CD4-positive, alpha-beta T cell treated with Interferon alpha-2 for 1 hour (primary cell): Measurements from ENCODE around the gene RUNX1.

Experiments used
- DNase-seq, 2 donors: peaks; one replicate each; pipeline ENCODE4 v3.0.0-alpha.2; 2020 to 2022

Gene RUNX1

DNA sequence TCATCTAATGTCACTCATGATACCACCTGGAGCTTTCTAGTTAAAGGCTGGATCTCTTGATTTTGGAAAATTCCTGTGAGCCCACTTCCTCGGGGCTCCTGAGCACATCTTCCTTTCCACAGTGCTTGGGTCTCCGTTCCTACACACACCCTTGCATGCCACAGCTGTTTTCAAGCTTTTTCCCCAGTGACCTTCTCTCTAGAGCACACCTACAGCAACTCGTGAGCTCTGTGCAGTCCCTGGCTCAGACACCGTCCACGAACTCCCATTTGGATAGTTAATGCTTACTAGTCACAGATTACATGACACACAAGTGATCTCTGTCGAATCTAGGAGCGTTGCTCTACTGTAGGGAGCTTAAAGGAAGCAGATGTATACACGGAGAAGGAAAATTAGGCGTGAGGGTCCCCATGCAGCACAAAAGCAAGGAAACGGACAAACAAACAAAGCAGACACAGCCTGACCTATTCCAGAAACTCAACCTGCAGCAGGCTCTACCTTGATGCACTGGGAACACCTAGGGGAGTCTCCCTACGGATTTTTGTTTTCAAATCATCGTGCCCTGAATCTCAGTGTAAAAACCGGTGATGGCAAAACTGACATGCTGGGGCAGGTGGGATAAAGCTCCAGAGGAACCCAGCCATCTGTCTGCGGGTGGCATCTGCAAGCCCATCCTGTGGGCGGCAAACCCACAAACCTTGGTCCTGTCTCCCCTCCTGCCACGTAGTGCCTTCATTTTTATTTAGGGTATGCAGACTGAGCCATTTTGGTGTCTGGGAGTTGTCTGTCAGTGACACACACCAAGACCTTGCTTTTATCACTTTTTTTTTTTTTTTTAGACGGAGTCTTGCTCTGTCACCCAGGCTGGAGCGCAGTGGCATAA, 177.8 kb downstream of the RUNX1 start:
- no peak for DNase-seq

DNA sequence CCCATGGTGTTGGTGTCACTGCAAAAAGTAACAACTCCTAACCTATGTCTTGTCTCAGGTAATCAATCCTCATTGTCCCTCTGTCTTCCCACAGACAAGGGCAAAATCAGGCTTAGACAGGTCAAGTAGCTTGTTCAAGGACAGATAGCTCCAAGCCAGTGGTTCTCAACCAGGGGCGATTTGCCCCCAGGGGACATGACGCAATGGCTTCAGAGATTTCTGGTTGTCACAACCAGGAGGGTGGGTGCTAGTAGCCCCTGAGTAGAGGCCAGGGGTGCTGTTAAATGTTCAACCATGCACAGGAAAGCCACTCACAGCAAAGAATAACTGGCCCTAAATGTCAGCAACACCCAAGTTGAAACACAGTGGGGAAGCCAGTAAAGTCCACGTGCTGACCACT, 178.9 kb downstream of the RUNX1 start:
- no peak for DNase-seq

DNA sequence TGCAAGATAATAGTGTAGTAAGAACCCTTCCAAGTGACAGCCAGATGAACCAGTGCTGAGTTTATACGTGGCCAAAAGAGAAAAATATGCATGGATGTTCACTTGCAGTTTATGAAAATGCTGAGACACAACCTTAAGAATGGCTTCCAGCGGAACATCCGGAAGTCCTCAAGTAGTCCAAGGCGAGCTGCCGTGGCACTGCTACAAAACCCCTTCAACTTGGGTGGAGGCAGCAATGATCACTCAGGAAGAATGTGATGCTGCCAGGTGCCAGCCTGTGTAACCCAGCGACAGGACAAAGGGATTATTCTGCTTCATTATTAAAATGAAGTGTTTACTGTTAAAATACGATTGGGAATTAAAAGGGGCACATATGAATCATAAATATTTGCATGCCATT, 179.6 kb downstream of the RUNX1 start:
- no peak for DNase-seq

DNA sequence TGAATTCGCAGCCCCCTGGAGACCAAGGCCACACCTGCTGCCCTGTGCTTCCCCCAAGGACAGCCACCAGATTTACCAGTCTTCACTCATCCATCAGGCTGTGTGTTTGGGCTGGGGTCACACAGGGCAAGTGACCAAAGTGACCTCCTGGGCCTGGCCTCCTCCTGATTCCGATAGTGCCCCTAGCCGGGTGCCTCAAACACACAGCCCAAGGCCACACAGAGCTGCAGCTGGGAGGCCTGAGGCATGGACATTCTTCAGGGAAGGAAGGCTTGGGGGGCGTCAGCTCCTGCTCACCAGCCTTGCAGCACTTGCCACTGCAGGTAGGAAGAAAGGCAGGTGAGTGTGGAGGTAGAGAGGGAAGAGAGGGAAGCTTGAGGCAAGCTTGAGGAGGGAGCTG, 181.3 kb downstream of the RUNX1 start:
- DNase-seq, result no peak

DNA sequence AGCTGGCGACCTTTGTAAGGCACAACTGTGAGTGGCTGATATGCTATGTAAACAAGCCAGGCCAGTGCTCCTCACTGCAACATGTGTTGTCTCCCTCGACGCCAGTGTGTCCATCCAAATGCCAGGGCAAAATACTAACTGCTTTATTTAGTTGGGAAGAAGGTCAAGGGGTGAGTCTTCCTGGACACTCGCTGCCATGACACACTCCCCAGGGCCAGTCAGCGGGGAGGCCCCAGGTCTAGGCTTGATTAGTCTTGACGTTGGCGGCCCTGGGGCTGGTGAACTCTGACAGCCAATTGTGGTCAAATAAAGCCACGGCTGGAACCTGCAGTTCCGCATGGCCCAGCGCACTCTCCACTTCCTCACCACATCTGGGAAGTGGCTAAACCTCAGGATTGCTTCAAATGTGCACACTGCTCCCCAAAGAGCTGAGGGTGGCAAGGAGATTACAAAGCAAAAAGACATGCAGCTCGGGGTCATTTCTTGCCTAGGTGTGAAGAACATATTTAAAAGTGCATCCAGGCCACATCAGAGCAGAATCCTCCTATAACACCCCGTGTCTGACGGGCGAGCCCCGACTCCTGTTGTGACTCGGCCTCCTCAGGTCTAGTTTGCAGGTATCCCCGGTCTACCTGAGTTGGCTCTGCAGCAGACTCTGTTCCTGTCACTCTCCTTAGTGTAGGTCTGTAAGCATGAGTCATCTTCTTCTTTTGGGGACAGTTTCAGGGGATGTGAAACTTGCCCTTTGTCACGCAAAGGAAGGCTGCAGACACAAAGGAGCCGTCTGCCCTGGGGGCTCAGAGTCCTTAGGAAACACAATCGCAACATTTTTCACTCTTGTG, 183.5 kb downstream of the RUNX1 start:
- peak; percentile 18 to 62 for DNase-seq

DNA sequence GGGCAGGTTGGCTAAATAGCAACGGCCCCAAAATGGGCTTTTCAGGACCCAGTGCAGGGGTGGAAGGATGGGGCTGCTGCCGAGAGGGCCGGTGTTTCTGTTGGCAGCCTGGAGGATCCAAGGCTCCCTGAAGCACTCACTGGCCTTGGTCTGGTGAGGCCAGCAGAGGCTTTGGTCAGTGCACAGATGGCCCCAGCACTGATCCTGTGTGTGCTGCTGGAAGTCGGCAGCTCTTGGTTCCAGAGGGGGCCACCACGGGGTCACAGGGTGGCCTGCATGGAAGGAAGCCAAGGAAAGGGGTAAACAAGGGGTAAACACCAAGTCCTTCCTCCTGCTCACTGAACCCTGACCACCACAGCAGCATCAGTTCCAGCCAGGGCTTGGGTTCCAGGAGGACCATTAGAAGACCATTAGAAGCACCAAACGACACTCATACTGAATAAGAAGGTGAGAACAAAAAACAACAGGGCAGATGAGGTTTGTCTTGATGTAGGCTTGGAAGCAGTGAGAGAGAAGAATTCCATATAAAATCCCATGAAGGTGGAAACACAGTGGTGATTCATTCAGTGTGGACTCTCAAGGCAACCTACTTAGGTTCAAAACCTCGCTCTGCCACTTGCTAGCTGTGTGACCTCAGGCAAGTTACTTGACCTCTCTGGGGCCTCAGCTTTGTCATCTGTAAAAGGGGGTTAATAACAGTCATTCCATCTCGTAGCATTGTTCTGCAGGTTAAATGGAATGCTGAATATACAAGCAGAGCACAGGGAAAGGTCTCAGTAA, 184.5 kb downstream of the RUNX1 start:
- no peak for DNase-seq

DNA sequence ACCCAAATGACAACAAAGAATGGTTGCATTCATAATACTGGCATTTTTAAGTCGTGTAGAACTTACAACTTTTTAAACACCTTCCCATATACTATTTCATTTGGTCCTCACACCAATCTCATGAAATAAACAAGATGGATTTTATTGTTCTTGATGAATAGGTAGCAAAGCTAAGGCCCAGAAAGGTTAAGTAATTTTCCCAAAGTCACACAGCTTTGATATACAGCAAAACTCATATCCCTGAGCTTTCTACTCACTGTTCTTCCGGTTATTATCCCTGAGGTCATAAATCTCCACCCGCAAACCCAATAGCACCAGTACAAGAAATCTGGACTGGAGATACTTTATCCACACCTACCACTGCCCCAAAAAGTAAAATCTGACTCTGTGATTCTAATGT, 186.2 kb downstream of the RUNX1 start:
- no peak for DNase-seq

DNA sequence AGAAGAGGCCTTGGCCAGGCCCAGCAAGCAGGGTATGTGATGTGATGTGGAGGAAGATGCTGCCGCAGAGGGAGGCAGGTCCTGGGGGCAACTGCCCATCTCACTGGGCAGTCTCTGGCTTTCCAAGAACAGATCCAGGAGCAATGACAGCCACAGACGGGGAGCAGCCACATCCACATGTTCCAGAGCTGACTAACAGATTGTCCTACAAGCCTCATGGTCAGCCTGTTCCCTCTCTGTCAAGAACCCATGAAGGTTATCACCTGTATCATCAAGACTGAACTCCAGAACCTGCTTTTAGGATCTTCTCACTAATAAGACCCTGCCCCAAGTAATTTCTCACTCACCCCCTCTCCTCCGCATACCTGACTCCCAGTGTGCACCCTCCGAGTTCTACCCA, 187.8 kb downstream of the RUNX1 start:
- DNase-seq, result no peak

DNA sequence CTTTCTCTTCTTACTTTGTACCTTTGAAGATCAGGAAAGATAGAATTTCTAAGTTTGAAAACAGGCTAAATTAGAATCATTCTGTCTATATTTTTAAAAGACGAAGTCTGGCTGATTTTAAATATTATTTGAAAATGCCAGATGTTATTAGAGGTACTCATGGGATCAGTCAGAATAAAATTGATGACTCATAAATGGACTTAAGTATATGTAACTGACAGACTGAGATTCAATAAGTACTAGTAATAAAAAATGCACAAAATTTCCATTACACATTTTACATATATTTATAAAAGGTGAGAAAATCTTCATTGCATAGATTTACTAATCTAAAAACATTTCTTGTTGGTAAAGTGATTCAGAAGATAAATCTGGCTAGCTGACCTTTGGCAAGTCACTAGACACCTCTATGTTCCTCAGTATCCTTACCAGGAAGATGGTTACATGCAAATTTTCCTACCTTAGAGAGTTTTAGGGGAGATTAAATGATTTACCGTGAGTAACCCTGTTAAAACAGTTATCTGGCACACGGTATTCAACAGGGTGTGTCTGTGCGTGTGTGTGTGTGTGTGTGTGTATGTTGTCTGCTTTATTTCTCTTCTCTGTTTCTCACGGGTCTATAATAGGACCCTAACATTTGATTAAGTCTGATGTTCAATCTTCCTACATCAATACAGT, 189.0 kb downstream of the RUNX1 start:
- DNase-seq, result no peak

DNA sequence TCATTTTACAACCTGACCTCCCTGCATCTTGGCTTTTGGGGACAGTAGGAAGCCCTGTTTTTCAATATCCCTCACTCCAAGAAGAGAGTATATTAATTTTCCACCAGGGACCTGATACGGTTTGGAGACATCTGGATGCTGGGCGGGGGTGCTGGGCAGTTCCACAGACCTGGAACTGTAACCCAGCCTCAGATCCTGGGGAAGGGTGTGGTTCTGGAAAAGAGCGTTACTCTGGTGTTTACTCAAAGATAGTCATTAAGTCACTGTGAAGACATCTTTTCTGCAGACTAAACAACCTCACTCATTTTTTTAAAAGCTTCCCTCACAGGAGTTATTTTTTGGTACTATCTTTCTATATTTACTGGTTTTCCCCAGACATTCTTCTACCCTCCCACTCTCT, 190.5 kb downstream of the RUNX1 start:
- DNase-seq, result no peak

DNA sequence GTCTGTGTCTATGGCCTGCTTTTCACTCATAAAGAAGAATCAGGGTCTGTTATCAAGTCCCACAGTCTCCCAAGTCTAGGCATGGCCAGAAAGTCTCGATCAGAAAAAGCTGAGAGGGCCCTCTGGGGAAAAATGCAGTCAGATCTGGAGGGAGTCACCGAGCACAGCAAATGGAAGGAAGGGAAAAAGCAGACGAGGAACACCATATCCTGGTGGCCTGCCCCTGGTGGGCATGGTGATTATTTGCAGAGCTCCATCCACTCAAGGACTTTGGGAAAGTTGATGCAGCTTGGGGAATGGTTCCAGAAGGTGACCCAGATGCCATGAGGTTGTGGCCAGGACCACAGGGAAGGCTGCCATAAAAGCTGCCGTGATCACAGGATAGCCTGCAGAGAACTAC, 191.2 kb downstream of the RUNX1 start:
- no peak for DNase-seq

DNA sequence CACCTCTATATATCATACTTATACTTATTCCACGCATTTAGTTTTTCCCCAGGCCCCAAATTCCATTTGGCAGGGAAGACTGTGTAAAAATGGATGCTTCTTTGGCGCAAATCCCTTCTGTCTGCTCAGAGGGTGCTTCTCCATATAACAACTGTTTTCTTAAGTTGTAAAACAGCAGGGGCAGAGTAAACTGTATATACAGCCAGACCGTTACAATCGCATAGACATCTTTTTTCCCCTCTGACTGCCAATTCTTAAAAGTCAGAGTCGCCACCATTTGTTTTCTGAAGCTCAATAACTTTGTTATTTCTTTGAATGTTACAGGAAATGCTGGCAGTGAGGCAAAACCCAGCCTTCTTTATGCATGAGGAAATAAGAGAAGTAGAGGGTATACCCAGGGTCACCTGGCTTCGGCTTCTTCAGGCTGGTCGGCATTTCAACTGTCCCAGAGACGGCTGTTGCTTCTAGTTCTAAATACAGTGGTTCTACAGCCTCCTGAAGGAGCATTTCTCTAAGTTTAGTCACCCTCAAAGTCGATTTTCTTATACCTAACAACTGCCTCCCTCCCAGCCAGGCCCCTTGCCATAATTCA, 191.9 kb downstream of the RUNX1 start:
- DNase-seq, result no peak

DNA sequence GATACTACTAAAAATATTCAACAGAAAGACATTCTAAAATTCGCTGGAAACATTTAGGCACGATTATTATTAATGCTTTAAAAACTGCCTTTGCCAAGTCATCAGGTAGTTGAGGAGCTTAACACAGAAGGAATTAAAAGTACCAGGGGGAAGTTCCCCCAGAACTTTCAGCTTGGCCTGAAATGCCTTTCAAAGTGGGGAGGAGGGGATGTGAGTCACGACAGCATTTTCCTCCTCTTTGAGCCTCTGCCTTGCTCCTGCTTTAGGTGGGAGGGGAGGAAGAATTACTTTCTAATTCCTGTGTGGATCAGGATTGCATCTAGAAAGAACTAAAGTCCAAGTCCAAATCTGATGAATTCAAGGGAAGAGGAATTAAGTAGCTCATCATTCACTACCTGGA, 196.7 kb downstream of the RUNX1 start:
- no peak for DNase-seq

DNA sequence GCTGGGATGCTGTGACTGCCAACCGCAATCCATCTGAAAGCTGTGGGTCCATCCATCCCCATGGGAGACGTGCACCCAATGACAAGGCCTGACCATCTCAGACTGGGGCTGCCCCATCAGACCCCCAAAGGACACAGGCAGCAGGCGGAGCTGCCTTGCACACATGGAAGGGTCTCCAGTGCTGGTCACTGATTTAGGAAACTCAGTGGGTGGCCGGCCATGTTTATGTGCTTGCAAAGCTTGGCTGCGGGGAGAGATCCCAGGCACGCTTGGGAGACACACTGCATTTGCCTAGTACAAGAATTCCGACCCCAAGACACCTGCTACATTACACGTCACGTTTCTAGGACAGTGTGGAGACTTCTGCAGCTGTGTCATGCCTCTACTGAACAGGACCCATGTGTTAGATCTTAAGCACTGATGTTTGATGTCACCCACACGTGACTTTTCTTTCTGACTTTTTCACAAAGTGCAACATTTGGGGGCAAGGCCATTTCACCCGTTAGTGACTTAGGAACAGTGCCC, 198.9 kb downstream of the RUNX1 start:
- no peak for DNase-seq

DNA sequence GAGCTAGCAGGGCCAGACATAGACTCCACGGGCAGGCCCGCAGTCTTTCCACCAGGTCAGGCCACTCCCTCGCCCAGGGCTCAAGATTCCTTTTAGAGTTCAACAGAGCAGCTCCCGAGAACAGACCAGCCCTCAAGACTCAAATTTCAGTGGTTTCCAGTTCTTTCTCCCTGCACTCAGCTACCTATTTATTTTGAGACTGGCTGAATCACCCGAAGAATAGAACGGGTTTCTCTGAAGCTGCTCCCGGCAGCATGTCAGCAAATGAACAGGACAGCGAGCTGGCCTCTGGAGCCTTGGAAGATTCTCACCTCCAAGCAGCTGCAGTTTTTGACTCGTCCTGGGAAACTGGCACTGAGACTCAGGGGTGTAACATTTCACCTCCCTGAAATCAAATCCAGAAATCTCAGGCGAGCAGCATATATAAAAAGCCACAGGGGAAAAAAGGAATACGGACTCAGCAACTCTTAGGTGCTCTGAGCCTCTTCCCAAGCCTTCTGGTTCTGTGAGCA, 202.4 kb downstream of the RUNX1 start:
- no peak for DNase-seq

DNA sequence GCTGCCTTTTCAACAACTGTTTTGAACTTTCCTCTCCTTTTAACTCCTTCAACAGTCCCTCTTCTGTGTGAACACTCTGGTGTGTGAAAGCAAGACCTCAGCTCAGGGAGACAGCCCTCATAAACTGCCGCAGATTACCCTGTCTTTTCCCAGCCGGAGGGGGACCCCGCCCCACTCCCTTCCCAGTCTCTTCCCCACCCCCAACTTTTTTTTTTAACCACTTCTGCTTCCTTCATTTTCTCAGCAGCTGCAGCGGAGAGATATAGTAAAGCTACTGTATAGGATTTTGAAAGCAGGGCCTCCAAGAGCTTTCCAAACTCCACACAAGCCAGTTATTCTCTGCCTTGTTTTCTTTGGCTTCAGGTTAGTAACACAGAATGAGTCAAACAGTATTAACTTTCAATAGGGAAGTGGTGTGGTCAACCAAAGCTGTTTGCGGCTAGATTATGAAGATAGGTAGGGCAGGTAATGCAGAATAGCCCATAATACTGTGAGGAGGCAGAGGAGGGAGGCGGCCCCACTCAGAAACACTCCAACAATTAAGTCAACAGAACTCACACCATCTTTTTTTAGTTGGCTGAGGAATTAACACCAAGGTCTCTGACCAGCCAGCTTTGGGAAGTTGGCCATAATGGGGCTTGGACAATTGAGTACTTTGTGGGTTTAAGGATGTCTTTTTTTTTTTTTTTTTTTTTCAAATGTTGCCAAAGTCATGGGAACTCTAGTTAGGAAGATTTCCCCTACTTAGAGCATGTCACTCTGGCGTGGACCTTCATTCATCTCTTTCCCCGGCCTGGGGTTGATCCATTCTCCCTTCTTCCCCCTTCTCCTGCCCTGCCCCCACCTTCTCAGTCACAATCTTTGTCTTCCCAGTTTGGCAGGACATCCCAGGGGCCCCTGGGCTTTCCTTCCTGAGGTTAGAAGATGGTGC, 203.3 kb downstream of the RUNX1 start:
- peak; percentile 15 to 49 for DNase-seq

DNA sequence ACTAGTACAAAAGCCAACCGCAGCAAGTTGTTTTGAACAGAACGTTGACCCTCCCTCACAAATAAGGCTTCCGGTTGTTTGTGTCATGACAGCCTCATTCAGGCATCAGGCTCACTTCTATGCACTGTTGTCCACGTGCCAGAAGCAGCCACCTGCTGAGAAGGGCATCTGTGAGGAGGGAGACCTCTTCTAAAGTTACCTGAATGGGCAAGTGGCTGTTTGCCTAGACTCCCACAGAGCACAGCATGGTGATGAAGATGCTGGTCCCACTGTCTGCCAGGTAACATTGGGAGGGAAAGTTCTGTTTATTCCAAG, 204.2 kb downstream of the RUNX1 start:
- no peak for DNase-seq

DNA sequence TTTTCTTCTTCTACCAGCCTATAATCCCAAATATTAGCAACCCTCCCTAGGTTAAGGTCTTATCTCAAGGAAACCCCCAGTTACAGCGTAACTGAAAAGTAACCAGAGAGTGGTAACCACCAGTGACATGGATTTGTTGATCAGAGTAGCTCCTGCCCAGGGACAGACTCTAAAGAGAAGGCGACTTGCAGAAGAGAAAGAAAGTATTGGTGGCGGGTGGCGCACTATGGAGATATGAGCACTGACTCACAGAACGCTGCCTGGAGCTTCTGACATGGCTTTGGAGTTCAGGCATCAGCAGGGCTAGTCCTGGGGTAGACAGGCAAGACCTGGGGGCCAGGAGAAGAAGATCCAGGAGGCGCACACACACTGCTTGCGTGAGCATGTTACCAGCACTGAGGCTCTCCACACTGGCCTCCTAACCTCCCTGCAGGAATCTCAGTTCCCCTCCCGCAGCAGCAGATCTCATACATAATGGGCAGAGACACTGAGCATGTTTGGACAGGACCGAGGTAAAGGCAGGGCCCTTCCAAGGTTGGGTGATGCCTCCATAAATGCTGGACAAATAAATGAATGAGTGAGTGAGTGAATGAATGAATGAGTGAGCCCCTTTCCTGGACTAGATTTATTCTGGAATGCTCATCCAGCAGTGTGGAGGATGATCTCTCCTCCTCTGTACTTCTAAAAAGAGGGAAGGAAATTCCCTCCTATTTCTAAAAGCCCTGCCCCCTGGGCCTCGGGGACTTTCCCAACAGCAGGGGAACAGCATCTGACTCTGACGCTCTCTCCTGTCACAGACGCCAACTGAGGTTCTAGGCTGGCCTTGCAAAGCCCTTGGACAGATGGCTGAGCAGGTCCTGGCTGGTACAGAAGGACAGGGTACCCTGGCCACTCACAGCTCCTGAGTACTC, 204.8 kb downstream of the RUNX1 start:
- peak in 1 of 2 donors; percentile 26 for DNase-seq

DNA sequence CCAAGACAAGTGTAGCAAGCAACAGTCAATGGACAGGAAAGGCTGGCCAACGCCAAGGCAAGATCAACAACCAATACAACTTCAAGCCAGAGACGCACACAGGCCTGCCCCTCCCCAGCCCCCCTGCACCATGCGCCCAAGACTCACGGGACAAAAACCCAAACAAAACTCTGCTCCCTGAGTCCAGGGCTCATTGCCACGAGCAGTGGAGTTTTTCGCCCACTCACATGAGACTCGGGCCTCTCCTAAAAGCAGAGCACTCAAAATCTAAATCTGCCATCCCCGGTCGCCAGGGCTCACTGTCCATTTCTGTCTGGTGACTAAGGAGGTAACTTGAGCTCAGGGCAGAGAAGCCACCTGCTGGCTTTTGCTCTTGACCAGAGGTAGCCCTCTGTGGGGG, 205.5 kb downstream of the RUNX1 start:
- no peak for DNase-seq

DNA sequence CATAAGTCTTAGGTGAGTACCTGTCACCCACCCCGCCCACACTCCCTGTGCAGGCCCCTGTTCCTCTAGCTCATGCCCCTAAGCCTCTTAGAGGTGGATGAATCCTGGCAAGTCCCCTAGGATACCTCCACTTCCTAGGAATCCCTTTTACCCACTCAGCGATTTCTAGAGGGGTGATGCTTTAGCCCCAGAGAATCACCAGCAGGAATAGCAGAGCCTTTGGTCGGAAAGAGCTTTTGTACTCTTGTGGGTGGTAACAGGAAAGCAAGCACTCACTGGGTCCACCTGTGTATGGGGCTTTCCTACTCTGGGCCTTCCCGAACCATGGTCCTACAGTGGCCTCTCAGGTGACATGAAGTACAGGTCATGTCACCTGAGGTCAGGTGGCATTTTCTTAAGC, 207.9 kb downstream of the RUNX1 start:
- DNase-seq, result no peak
